C4-2B (cell line): Measurements from ENCODE around the gene NME1.

ENCODE experiments used
- CTCF ChIP-seq: fragments of 450-650 bp; conservative IDR thresholded peaks from 2 replicates; pipeline ENCODE4 v1.5.1; 2017; ENCODE audit warnings: mild to moderate bottlenecking
- ZFX ChIP-seq: fragments of 450-650 bp; IDR thresholded peaks from 2 replicates; pipeline ENCODE4 v1.6.1; 2017

- no peak for TF ChIP-seq CTCF
- TF ChIP-seq ZFX, result no peak
These were observed 46.9 kb downstream of the NME1 start for GRCh38 chr17:51200295-51200694.
